DMS153 treated with DMSO at 0.1 percent for 48 hours (cell line): ENCODE results near the gene TMSB4X.
"Not testable (repeated sequence)": the region's sequence is repeated elsewhere in the genome, so short reads cannot be mapped to it uniquely, and the experiment has no call there.

ENCODE experiments used
- DNase-seq: peaks from one replicate; lab custom pipeline; 2025; ENCODE audit not compliant: unreplicated experiment; lab: John Stamatoyannopoulos, UW

The TMSB4X gene

GRCh38 chrX:12974796-12975669, at the start of gene TMSB4X:
Gene TMSB4X, plus strand, starts transcription at chrX:12975110.
- peak; percentile 21 for DNase-seq

- no peak for DNase-seq
These were observed 45.2 kb upstream of the TMSB4X start for GRCh38 chrX:12929701-12930100.

- DNase-seq: no peak
These were observed 44.8 kb upstream of the TMSB4X start for GRCh38 chrX:12930150-12930549.

GRCh38 chrX:12932244-12932643, 42.7 kb upstream of the TMSB4X start:
- DNase-seq: no peak

GRCh38 chrX:12934850-12935249, 40.1 kb upstream of the TMSB4X start:
- no peak for DNase-seq

GRCh38 chrX:12936947-12937346, 38.0 kb upstream of the TMSB4X start:
- no peak for DNase-seq

- not testable (repeated sequence) for DNase-seq
These were observed 34.4 kb upstream of the TMSB4X start for GRCh38 chrX:12940471-12940870.

GRCh38 chrX:12943592-12943991, 31.3 kb upstream of the TMSB4X start:
- DNase-seq: not testable (repeated sequence)

GRCh38 chrX:12944452-12944851, 30.5 kb upstream of the TMSB4X start:
- not testable (repeated sequence) for DNase-seq

GRCh38 chrX:12945494-12945893, 29.4 kb upstream of the TMSB4X start:
- DNase-seq: no peak

- DNase-seq: no peak
These were observed 28.5 kb upstream of the TMSB4X start for GRCh38 chrX:12946406-12946805.

GRCh38 chrX:12946838-12947544, 27.9 kb upstream of the TMSB4X start:
- peak; percentile 68 for DNase-seq

GRCh38 chrX:12947545-12948235, 27.2 kb upstream of the TMSB4X start:
- no peak for DNase-seq

GRCh38 chrX:12948495-12948894, 26.4 kb upstream of the TMSB4X start:
- no peak for DNase-seq

GRCh38 chrX:12949205-12949926, 25.5 kb upstream of the TMSB4X start:
- DNase-seq: no peak

- DNase-seq: no peak
These were observed 24.8 kb upstream of the TMSB4X start for GRCh38 chrX:12949927-12950656.

GRCh38 chrX:12950851-12951594, 23.9 kb upstream of the TMSB4X start:
- DNase-seq: no peak

- DNase-seq: no peak
These were observed 23.3 kb upstream of the TMSB4X start for GRCh38 chrX:12951595-12951975.

GRCh38 chrX:12953420-12953819, 21.5 kb upstream of the TMSB4X start:
- no peak for DNase-seq

GRCh38 chrX:12954376-12954775, 20.5 kb upstream of the TMSB4X start:
- no peak for DNase-seq
